Occipital lobe (tissue), 2 donors: ENCODE results near the gene TMEM106B. TPM values are rescaled to one million over a fixed set of nuclear protein-coding genes. Genes with fewer than 3 reads are reported as not detected.
"Not testable (repeated sequence)": the region's sequence is repeated elsewhere in the genome, so short reads cannot be mapped to it uniquely, and the experiment has no call there.

Experiments
- DNase-seq: peaks from one replicate; lab custom pipeline; 2025; lab: John Stamatoyannopoulos, UW
- total RNA-seq: library from RNA; depleted of rRNA; stranded (reverse); fragments of >200 nt; gene quantifications from one replicate; pipeline ENCODE4 v1.2.3, GENCODE V29; 2014

The TMEM106B gene
- total RNA-seq: 78.8 TPM

GRCh38 chr7:12211054-12211710, at the start of gene TMEM106B:
Gene TMEM106B, plus strand, starts transcription at chr7:12211294. Its CDS starts 3,517 bp downstream, at chr7:12214811.
- DNase-seq: peak; percentile 91

GRCh38 chr7:12162415-12163113, 48.5 kb upstream of the TMEM106B start:
- no peak for DNase-seq

GRCh38 chr7:12168065-12168464, 43.0 kb upstream of the TMEM106B start:
- DNase-seq: not testable (repeated sequence)

- DNase-seq: not testable (repeated sequence)
Measured at GRCh38 chr7:12169981-12170820, 40.9 kb upstream of the TMEM106B start.

- DNase-seq: no peak
Measured at GRCh38 chr7:12173671-12174070, 37.4 kb upstream of the TMEM106B start.

GRCh38 chr7:12174931-12175330, 36.2 kb upstream of the TMEM106B start:
- no peak for DNase-seq

- DNase-seq: no peak
Measured at GRCh38 chr7:12178317-12178716, 32.8 kb upstream of the TMEM106B start.

- no peak for DNase-seq
Measured at GRCh38 chr7:12194426-12194825, 16.7 kb upstream of the TMEM106B start.

- DNase-seq: no peak
Measured at GRCh38 chr7:12196386-12196785, 14.7 kb upstream of the TMEM106B start.

GRCh38 chr7:12199363-12199762, 11.7 kb upstream of the TMEM106B start:
- DNase-seq: no peak

- DNase-seq: no peak
Measured at GRCh38 chr7:12207046-12207445, 4.0 kb upstream of the TMEM106B start.

- no peak for DNase-seq
Measured at GRCh38 chr7:12209221-12209620, 1.9 kb upstream of the TMEM106B start.

- DNase-seq: peak; percentile 15
Measured at GRCh38 chr7:12210179-12211053, 678 bp upstream of the TMEM106B start.

GRCh38 chr7:12211711-12212485, 804 bp downstream of the TMEM106B start:
- no peak for DNase-seq

GRCh38 chr7:12217311-12217710, 6.2 kb downstream of the TMEM106B start:
- DNase-seq: no peak

- DNase-seq: no peak
Measured at GRCh38 chr7:12220389-12221046, 9.4 kb downstream of the TMEM106B start.

GRCh38 chr7:12221414-12221813, 10.3 kb downstream of the TMEM106B start:
- DNase-seq: no peak

GRCh38 chr7:12222889-12223579, 11.9 kb downstream of the TMEM106B start:
- DNase-seq: no peak

GRCh38 chr7:12225017-12225416, 13.9 kb downstream of the TMEM106B start:
- DNase-seq: not testable (repeated sequence)
